Ovary (tissue), 9 donors: ENCODE measurements around the gene SRM. TPM values are rescaled to one million over a fixed set of nuclear protein-coding genes. Genes with fewer than 3 reads are reported as not detected.
"Not testable (repeated sequence)": the region's sequence is repeated elsewhere in the genome, so short reads cannot be mapped to it uniquely, and the experiment has no call there.

ENCODE experiments used
- DNase-seq, 5 donors: peaks; one replicate each; pipeline ENCODE4 v3.0.0-alpha.2; 2019 to 2020
- H3K27ac ChIP-seq, 2 donors: fragments of 200-600 bp; one replicate each; pipeline versions ENCODE4 v1.5.1 to v1.8.0; 2019 to 2022
- H3K27me3 ChIP-seq: fragments of 200-600 bp; one replicate; pipeline ENCODE4 v1.8.0; 2022
- H3K36me3 ChIP-seq: fragments of 200-600 bp; sonication (generic); one replicate; pipeline ENCODE4 v1.5.1; 2019
- H3K4me1 ChIP-seq: one replicate; pipeline ENCODE4 v1.8.1; 2013; ENCODE audit warnings: mild to moderate bottlenecking, moderate library complexity; ENCODE audit not compliant: insufficient read depth
- H3K4me3 ChIP-seq: fragments of 200-600 bp; sonication (generic); one replicate; pipeline ENCODE4 v1.5.1; 2017
- H3K9me3 ChIP-seq, 2 donors: fragments of 200-600 bp in 1 of 2; sonication (generic) in 1 of 2; one replicate each; pipeline versions ENCODE4 v1.5.1 to v1.8.1; 2013 to 2019; ENCODE audit warnings: mild to moderate bottlenecking in 1 of 2, moderate library complexity in 1 of 2
- CTCF ChIP-seq, 3 donors: fragments of 450-650 bp in 2 of 3; fragments of 200-600 bp in 1 of 3; IDR thresholded peaks; one replicate each; pipeline versions ENCODE4 v1.5.1 to v1.8.0; 2016 to 2022; ENCODE audit warnings: antibody characterized with exemption in 3 of 3, mild to moderate bottlenecking in 1 of 3
- EP300 ChIP-seq: sonication (generic); formaldehyde crosslinking; IDR thresholded peaks from one replicate; pipeline ENCODE4 v1.6.1; 2017; ENCODE audit warnings: antibody characterized with exemption
- POLR2A ChIP-seq: fragments of 450-650 bp; IDR thresholded peaks from one replicate; pipeline ENCODE4 v1.6.1; 2017; ENCODE audit warnings: antibody characterized with exemption, mild to moderate bottlenecking, moderate library complexity
- whole genome bisulfite sequencing, 3 donors: extraction: QIAGEN DNeasy Blood & Tissue Kit in 1 of 3; methylation state at CpG; one replicate each; pipeline versions ENCODE4 v1.1.5 to v1.1.7; 2013 to 2017; 5-methylcytosine and 5-hydroxymethylcytosine counted together
- intact Hi-C, 4 donors: fragments of 100-400 bp; cut with DNase I; formaldehyde crosslinking; loops; one replicate each; pipeline versions ENCODE4 v1.11.0 to v1.15.1; 2022 to 2023
- polyA plus RNA-seq, 2 donors: library from polyadenylated mRNA; stranded (reverse); fragments of 200-250 nt in 1 of 2; fragments of 350-450 nt in 1 of 2; fragmentation: Illumina TruSeq in 1 of 2; extraction: RNeasy Lipid Tissue Mini Kit (QIAGEN cat#74804) in 1 of 2; gene quantifications; one replicate each; pipeline ENCODE4 v1.2.3, GENCODE V29; 2013 to 2014
- total RNA-seq, 7 donors: library from RNA; depleted of rRNA in 2 of 7; stranded (reverse); fragments of >200 nt in 2 of 7; fragmentation: NEBNext Ultra II Directional in 3 of 7; extraction: Animal tissue kit (Norgen Biotek cat#: 25700) in 3 of 7; gene quantifications; one replicate each; pipeline versions ENCODE4 v1.1.0 to v1.2.4, GENCODE V29; 2016 to 2023
- donor health status: DM: no; HTN: no; CAD: no; lungs with moderate emphysema.
- donor health status: DM: no; HTN: no; CAD: no.
- donor health status: Bipolar disorder and iron deficiency.
- donor health status: DM: yes; HTN: yes; CAD: no.
- donor health status: DM: no; HTN: no; CAD: no.
- donor health status: DM: yes; HTN: yes; CAD: no.

Gene SRM
- total and polyA plus RNA-seq, 9 donors, result 31.7 to 111 (median 55.3) TPM

DNA sequence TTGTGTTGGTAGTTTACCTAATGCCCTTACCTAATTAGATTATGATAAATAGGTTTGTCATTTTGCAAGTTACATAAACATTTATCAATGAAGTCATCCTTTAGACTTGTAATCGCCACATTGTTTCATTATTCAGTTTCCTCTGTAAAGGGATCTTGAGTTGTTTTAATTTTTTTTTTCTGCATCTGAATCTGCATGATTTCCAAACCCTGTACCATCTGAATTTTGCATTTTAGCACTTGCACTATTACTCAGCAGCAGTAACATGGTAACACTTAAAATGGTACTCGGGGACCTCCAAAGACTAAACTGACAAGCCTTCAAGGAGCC is 35.0 kb downstream of the SRM start:
- 80 to 85% (median 83%) methylated on average over 2 of the region's 2 CpGs for WGBS, 3 donors
- Histone ChIP-seq H3K27ac (no peak overlapping the region), H3K27me3 (no peaks in the 10 kb centered on the region), H3K4me3 (no peak overlapping the region), H3K9me3 (no peaks in the 10 kb centered on the region), H3K36me3 (no peaks in the 10 kb centered on the region), H3K4me1 (no peaks in the 10 kb centered on the region)
- intact Hi-C loops, result no loop called here
- no peak for DNase-seq
- TF ChIP-seq POLR2A (no peak), CTCF (IDR thresholded peaks at IDR 0.05) (no peak), EP300 (no peak)

DNA sequence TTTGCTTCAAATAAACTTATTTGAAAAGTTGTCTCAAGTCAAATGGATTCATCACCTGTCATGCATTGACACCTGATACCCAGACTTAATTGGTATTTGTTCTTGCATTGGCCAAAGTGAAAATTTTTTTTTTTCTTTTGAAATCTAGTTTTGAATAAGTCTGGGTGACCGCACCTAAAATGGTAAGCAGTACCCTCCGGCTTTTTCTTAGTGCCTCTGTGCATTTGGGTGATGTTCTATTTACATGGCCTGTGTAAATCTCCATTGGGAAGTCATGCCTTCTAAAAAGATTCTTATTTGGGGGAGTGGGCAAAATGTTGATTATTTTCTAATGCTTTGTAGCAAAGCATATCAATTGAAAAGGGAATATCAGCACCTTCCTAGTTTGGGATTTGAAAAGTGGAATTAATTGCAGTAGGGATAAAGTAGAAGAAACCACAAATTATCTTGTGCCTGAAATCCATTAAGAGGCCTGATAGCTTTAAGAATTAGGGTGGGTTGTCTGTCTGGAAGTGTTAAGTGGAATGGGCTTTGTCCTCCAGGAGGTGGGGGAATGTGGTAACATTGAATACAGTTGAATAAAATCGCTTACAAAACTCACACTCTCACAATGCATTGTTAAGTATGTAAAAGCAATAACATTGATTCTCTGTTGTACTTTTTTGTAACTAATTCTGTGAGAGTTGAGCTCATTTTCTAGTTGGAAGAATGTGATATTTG is 35.5 kb downstream of the SRM start:
- H3K36me3 ChIP-seq, result no peaks in the 10 kb centered on the region
- DNase-seq, result no peak
- H3K4me1 ChIP-seq, result no peaks in the 10 kb centered on the region
- H3K4me3 ChIP-seq, result no peak overlapping the region
- WGBS, 3 donors, result 83 to 95% (median 89%) methylated on average over 3 of the region's 3 CpGs
- TF ChIP-seq CTCF (IDR thresholded peaks at IDR 0.05), result no peak
- no peak for TF ChIP-seq POLR2A
- TF ChIP-seq EP300, result no peak
- intact Hi-C loops, result no loop called here
- H3K9me3 ChIP-seq, result no peaks in the 10 kb centered on the region
- H3K27ac ChIP-seq, result no peak overlapping the region
- H3K27me3 ChIP-seq, result no peaks in the 10 kb centered on the region

GRCh38 chr1:11023201-11023600 is 36.6 kb downstream of the SRM start:
- WGBS, 3 donors, result 90 to 95% (median 93%) methylated on average over 14 of the region's 14 CpGs
- Histone ChIP-seq H3K4me3 (no peak overlapping the region), H3K36me3 (no peaks in the 10 kb centered on the region), H3K9me3 (no peaks in the 10 kb centered on the region), H3K27me3 (no peaks in the 10 kb centered on the region), H3K27ac (no peak overlapping the region), H3K4me1 (no peaks in the 10 kb centered on the region)
- no peak for DNase-seq
- intact Hi-C loops, result no loop called here
- TF ChIP-seq POLR2A, result no peak
- TF ChIP-seq CTCF (IDR thresholded peaks at IDR 0.05), result no peak
- no peak for TF ChIP-seq EP300

- Histone ChIP-seq H3K4me3 (no peak overlapping the region), H3K27ac (no peak overlapping the region), H3K9me3 (no peaks in the 10 kb centered on the region), H3K4me1 (no peaks in the 10 kb centered on the region), H3K27me3 (no peaks in the 10 kb centered on the region), H3K36me3 (no peaks in the 10 kb centered on the region)
- DNase-seq, result no peak
- 88 to 91% (median 90%) methylated on average over 7 of the region's 7 CpGs for WGBS, 3 donors
- no peak for TF ChIP-seq CTCF (IDR thresholded peaks at IDR 0.05)
- TF ChIP-seq EP300, result no peak
- no peak for TF ChIP-seq POLR2A
- intact Hi-C loops, result no loop called here
These were observed 39.8 kb downstream of the SRM start for GRCh38 chr1:11019971-11020370.

GRCh38 chr1:11019358-11019757 is 40.5 kb downstream of the SRM start:
- H3K4me1 ChIP-seq, H3K4me3 ChIP-seq, H3K27ac ChIP-seq, intact Hi-C loops, H3K27me3 ChIP-seq, H3K36me3 ChIP-seq, H3K9me3 ChIP-seq, DNase-seq: not testable (repeated sequence)
- 82 to 86% (median 86%) methylated on average over 8 of the region's 8 CpGs for WGBS, 3 donors
